Measurements from ENCODE around the gene KDELR1.
"Not testable (repeated sequence)": the region's sequence is repeated elsewhere in the genome, so short reads cannot be mapped to it uniquely, and the experiment has no call there.

Gene KDELR1

DNA sequence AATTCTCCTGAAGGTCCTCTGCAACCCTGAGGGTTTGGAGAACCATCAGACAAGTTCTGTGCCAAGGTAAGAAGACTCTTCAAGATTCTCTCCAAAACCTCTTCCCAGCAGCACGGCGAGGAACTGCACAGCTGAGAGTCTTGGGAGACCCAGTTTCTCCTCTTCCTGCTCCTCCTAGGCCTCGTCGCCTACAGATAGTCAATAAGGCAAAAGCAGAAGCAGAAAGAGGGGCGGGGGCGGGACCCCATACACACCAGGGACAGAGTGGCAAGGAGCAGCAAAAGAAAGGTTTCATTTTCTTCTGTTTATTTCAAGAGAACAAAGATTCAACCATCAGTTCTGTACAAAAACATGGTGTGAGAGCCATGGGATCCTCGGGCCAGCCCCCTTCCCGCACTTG, 9.1 kb downstream of the KDELR1 start:
- TF ChIP-seq TAF1 (IDR thresholded peaks at IDR 0.05; ENCODE audit: borderline replicate concordance, low read depth, low read length) (no peak), POLR2A (IDR thresholded peaks at IDR 0.05; ENCODE audit: low read depth, low read length) (no peak), POLR2AphosphoS5 (IDR thresholded peaks at IDR 0.05; ENCODE audit: low read depth, low read length) (no peak)
- no peak for DNase-seq (ENCODE audit: insufficient read length)
- no peak for FAIRE-seq

- DNase-seq (ENCODE audit: insufficient read length) (no peak), FAIRE-seq (no peak)
- no peak for TF ChIP-seq POLR2A (IDR thresholded peaks at IDR 0.05; ENCODE audit: low read depth, low read length)
- no peak for TF ChIP-seq POLR2AphosphoS5 (IDR thresholded peaks at IDR 0.05; ENCODE audit: low read depth, low read length)
- no peak for TF ChIP-seq TAF1 (IDR thresholded peaks at IDR 0.05; ENCODE audit: borderline replicate concordance, low read depth, low read length)
These were observed 10.0 kb downstream of the KDELR1 start for GRCh38 chr19:48381178-48381950.

DNA sequence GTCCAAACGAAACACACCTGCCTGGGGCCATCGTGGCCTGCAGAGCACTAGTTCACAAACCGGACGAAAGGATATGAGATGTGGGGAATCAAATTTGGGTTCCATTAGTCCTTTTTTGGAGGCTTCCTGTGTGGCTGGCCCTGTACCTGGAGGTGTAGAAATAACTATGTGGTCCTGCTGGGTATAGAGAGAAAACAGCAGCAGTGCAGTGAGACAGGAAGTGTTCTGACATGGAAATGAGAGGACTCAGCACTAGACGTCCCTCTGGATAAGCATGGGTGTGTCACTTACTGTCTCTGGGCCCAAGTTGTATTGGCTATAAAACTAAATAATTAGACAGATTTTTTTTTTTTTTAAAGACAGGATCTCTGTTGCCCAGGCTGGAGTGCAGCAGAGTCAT, 12.3 kb downstream of the KDELR1 start:
- no peak for TF ChIP-seq POLR2A (IDR thresholded peaks at IDR 0.05; ENCODE audit: low read depth, low read length)
- TF ChIP-seq POLR2AphosphoS5 (IDR thresholded peaks at IDR 0.05; ENCODE audit: low read depth, low read length), result no peak
- no peak for TF ChIP-seq TAF1 (IDR thresholded peaks at IDR 0.05; ENCODE audit: borderline replicate concordance, low read depth, low read length)
- FAIRE-seq (no peak), DNase-seq (ENCODE audit: insufficient read length) (no peak)

- FAIRE-seq (no peak), DNase-seq (ENCODE audit: insufficient read length) (no peak)
- TF ChIP-seq TAF1 (IDR thresholded peaks at IDR 0.05; ENCODE audit: borderline replicate concordance, low read depth, low read length), result no peak
- TF ChIP-seq POLR2AphosphoS5 (IDR thresholded peaks at IDR 0.05; ENCODE audit: low read depth, low read length), result no peak
- no peak for TF ChIP-seq POLR2A (IDR thresholded peaks at IDR 0.05; ENCODE audit: low read depth, low read length)
These were observed 13.2 kb downstream of the KDELR1 start for GRCh38 chr19:48378194-48378570.

- DNase-seq (ENCODE audit: insufficient read length), result no peak
- TF ChIP-seq POLR2A (IDR thresholded peaks at IDR 0.05; ENCODE audit: low read depth, low read length) (no peak), POLR2AphosphoS5 (IDR thresholded peaks at IDR 0.05; ENCODE audit: low read depth, low read length) (no peak), TAF1 (IDR thresholded peaks at IDR 0.05; ENCODE audit: borderline replicate concordance, low read depth, low read length) (no peak)
- FAIRE-seq, result no peak
These were observed 17.8 kb downstream of the KDELR1 start for GRCh38 chr19:48373567-48373966.

DNA sequence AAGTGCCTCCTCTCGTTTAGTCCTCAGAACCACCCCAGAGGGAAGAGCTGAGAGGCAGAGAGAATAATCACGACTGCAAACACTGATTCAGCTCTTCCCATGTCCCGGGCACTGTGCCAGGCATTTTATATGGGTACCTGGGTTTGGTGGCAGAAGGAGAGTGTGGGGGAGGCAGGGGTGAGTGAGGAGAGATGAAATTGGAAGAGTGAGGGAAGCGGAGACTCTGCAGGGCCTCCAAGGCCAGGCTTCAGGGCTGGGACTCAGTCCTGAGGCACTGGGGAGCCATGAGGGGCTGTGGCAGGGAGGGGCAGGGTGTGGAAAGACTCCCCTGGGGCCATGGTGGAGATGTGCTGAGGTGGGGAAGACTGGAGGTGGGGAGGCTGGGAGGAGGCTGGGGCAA, 18.4 kb downstream of the KDELR1 start:
- FAIRE-seq (no peak), DNase-seq (ENCODE audit: insufficient read length) (no peak)
- TF ChIP-seq TAF1 (IDR thresholded peaks at IDR 0.05; ENCODE audit: borderline replicate concordance, low read depth, low read length) (no peak), POLR2A (IDR thresholded peaks at IDR 0.05; ENCODE audit: low read depth, low read length) (no peak), POLR2AphosphoS5 (IDR thresholded peaks at IDR 0.05; ENCODE audit: low read depth, low read length) (no peak)

DNA sequence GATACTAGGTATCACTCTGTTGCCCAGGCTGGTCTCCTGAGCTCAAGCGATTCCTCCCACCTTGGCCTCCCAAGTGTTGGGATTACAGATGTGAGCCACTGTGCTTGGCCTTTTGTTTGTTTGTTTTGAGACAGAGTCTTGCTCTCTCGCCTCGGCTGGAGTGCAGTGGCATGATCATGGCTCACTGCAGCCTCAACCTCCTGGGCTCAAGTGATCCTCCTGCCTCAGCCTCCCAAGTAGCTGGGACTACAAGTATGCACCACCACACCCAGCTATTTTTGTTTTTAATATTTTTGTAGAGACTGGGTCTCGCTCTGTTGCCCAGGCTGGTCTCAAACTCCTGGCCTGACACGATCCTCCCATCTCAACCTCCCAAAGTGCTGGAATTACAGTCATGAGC, 19.6 kb downstream of the KDELR1 start:
- FAIRE-seq; DNase-seq (ENCODE audit: insufficient read length): not testable (repeated sequence)

DNA sequence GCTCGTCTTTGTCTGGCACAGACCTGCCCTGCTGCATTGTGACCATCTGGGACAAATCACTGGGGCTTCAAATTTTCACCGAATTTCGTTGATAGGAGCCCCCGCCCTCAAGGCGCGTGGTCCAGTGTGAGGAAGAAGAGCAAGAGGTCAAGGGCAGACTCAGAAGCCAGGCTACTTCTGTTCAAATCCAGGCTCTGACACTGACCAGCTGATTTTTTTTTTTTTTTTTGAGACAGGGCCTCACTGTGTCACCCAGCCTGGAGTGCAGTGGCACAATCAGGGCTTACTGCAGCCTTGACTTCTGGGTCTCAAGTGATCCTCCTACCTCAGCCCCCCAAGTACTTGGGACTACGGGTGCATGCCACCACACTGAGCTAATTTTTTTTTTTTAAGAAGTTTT, 20.0 kb downstream of the KDELR1 start:
- TF ChIP-seq TAF1 (IDR thresholded peaks at IDR 0.05; ENCODE audit: borderline replicate concordance, low read depth, low read length) (no peak), POLR2AphosphoS5 (IDR thresholded peaks at IDR 0.05; ENCODE audit: low read depth, low read length) (no peak), POLR2A (IDR thresholded peaks at IDR 0.05; ENCODE audit: low read depth, low read length) (no peak)
- DNase-seq (ENCODE audit: insufficient read length) (no peak), FAIRE-seq (no peak)

DNA sequence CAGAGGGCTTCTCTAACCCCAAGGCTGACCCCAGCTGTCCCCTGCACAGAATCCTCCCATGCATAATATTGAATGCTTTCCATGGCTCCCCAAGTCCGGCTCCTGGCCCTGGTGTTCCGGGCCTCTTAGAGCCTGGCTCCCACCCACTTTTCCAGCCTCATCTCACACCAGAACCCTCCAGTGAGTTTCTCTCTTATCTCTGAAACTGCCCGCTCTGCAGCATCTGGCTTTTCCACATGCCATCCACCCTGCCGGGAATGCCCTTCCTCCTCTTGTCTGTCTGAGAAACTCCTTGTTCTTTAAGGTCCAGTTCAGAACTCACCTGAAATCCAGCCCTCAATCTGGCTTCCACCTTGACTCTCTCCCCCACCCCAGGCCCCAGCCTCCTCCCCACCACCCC, 20.4 kb downstream of the KDELR1 start:
- DNase-seq (ENCODE audit: insufficient read length) (no peak), FAIRE-seq (no peak)
- TF ChIP-seq POLR2A (IDR thresholded peaks at IDR 0.05; ENCODE audit: low read depth, low read length) (no peak), POLR2AphosphoS5 (IDR thresholded peaks at IDR 0.05; ENCODE audit: low read depth, low read length) (no peak), TAF1 (IDR thresholded peaks at IDR 0.05; ENCODE audit: borderline replicate concordance, low read depth, low read length) (no peak)

- DNase-seq (ENCODE audit: insufficient read length), result no peak
- FAIRE-seq, result no peak
- TF ChIP-seq TAF1 (IDR thresholded peaks at IDR 0.05; ENCODE audit: borderline replicate concordance, low read depth, low read length), result no peak
- no peak for TF ChIP-seq POLR2A (IDR thresholded peaks at IDR 0.05; ENCODE audit: low read depth, low read length)
- no peak for TF ChIP-seq POLR2AphosphoS5 (IDR thresholded peaks at IDR 0.05; ENCODE audit: low read depth, low read length)
These were observed 22.4 kb downstream of the KDELR1 start for GRCh38 chr19:48368936-48369335.

- no peak for FAIRE-seq
- no peak for TF ChIP-seq POLR2A (IDR thresholded peaks at IDR 0.05; ENCODE audit: low read depth, low read length)
- no peak for TF ChIP-seq TAF1 (IDR thresholded peaks at IDR 0.05; ENCODE audit: borderline replicate concordance, low read depth, low read length)
- DNase-seq (ENCODE audit: insufficient read length), result no peak
These were observed 23.5 kb downstream of the KDELR1 start for GRCh38 chr19:48367855-48368254.

GRCh38 chr19:48365602-48366001, 25.7 kb downstream of the KDELR1 start:
- TF ChIP-seq POLR2A (IDR thresholded peaks at IDR 0.05; ENCODE audit: low read depth, low read length) (no peak), POLR2AphosphoS5 (IDR thresholded peaks at IDR 0.05; ENCODE audit: low read depth, low read length) (no peak), TAF1 (IDR thresholded peaks at IDR 0.05; ENCODE audit: borderline replicate concordance, low read depth, low read length) (no peak)
- FAIRE-seq (no peak), DNase-seq (ENCODE audit: insufficient read length) (no peak)
